Measurements from ENCODE around the gene GRIK4.

GRIK4 gene

GRCh38 chr11:120550007-120550406 lies 38.5 kb downstream of the GRIK4 start:
- Histone ChIP-seq H3K4me1 (ENCODE audit: control insufficient read depth, insufficient read depth, low read length) (peaks cover 43% of the 10 kb centered on the region), H3K9me3 (ENCODE audit: control insufficient read depth, insufficient read depth, low read depth, low read length) (no peaks in the 10 kb centered on the region), H3K4me3 (ENCODE audit: low read depth, low read length) (no peak overlapping the region), H3K27me3 (ENCODE audit: control insufficient read depth, insufficient read depth, low read length) (no peaks in the 10 kb centered on the region; the same call in 1 of the 2 replicates), H3K27ac (ENCODE audit: low read depth, low read length) (no peak overlapping the region), H3K9ac (ENCODE audit: low read length) (no peak overlapping the region), H3K36me3 (ENCODE audit: control insufficient read depth, insufficient read depth, low read length) (no peaks in the 10 kb centered on the region)

DNA sequence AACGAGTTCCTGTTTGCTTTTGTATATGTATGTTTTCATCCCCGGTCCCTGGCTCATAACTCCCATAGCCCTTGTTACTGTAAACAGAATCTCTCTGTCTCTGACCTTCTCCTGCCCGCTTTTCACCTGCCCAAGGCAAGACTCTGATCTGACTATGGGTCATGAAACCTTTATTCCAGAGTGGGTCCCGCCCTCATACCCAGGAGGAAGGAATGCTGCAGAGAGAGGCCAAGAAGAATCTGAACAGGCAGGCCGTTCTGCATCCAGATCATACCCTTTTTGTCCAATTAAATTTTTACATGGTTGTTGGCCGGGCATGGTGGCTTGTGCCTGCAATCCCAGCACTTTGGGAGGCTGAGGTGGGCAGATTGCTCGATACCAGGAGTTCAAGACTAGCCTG lies 39.6 kb downstream of the GRIK4 start:
- Histone ChIP-seq H3K4me1 (ENCODE audit: control insufficient read depth, insufficient read depth, low read length) (peaks cover 53% of the 10 kb centered on the region), H3K27me3 (ENCODE audit: control insufficient read depth, insufficient read depth, low read length) (peaks cover 6% of the 10 kb centered on the region), H3K27ac (ENCODE audit: low read depth, low read length) (no peak overlapping the region), H3K4me3 (ENCODE audit: low read depth, low read length) (no peak overlapping the region), H3K9ac (ENCODE audit: low read length) (no peak overlapping the region), H3K9me3 (ENCODE audit: control insufficient read depth, insufficient read depth, low read depth, low read length) (no peaks in the 10 kb centered on the region), H3K36me3 (ENCODE audit: control insufficient read depth, insufficient read depth, low read length) (no peaks in the 10 kb centered on the region)

DNA sequence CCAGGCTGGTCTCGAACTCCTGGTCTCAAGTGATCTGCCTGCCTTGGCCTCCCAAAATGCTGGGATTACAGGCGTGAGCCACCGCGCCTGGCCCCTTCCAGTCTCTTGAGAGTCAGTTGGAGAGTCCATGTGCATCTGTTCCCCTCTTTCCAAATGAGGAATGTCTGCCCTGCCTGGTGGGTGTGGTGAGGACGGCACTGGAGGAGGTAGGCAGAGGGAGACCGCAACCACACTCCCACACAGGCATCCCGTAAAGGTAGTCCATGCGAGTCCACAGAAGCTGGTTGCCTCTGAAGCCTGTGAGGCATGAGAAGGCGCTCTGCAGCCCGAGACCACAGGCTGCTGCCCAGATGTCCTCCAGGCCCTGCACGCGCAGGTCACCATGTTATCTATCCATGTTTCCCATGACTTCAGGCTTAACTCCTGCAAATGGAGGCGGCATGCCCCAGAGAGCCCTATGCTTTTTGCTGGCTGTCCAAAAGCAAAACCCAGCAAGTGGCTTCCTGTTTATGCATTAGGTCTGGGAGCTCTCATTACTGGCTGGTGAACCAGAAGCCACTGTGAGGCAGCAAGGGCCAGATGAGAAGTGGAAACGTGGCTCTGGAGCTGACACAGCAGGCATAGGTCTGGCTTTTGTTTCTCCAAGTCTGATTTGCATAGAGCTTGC lies 43.4 kb downstream of the GRIK4 start:
- Histone ChIP-seq H3K36me3 (ENCODE audit: control insufficient read depth, insufficient read depth, low read length) (no peaks in the 10 kb centered on the region), H3K9ac (ENCODE audit: low read length) (no peak overlapping the region), H3K4me3 (ENCODE audit: low read depth, low read length) (no peak overlapping the region), H3K27me3 (ENCODE audit: control insufficient read depth, insufficient read depth, low read length) (peaks cover 15% of the 10 kb centered on the region), H3K27ac (ENCODE audit: low read depth, low read length) (no peak overlapping the region), H3K4me1 (ENCODE audit: control insufficient read depth, insufficient read depth, low read length) (peaks cover 35% of the 10 kb centered on the region), H3K9me3 (ENCODE audit: control insufficient read depth, insufficient read depth, low read depth, low read length) (no peaks in the 10 kb centered on the region)

- peaks cover 34% of the 10 kb centered on the region for H3K4me1 ChIP-seq (ENCODE audit: control insufficient read depth, insufficient read depth, low read length)
- H3K36me3 ChIP-seq (ENCODE audit: control insufficient read depth, insufficient read depth, low read length) = no peaks in the 10 kb centered on the region
- H3K9me3 ChIP-seq (ENCODE audit: control insufficient read depth, insufficient read depth, low read depth, low read length) = no peaks in the 10 kb centered on the region
- H3K27ac ChIP-seq (ENCODE audit: low read depth, low read length) = no peak overlapping the region
- H3K9ac ChIP-seq (ENCODE audit: low read length) = no peak overlapping the region
- H3K27me3 ChIP-seq (ENCODE audit: control insufficient read depth, insufficient read depth, low read length) = peaks cover 15% of the 10 kb centered on the region
- H3K4me3 ChIP-seq (ENCODE audit: low read depth, low read length) = no peak overlapping the region
Observed at GRCh38 chr11:120555433-120555773, 43.9 kb downstream of the GRIK4 start.

- H3K9ac ChIP-seq (ENCODE audit: low read length) = no peak overlapping the region
- H3K4me1 ChIP-seq (ENCODE audit: control insufficient read depth, insufficient read depth, low read length) = peaks cover 39% of the 10 kb centered on the region
- no peak overlapping the region for H3K27ac ChIP-seq (ENCODE audit: low read depth, low read length)
- H3K27me3 ChIP-seq (ENCODE audit: control insufficient read depth, insufficient read depth, low read length) = peaks cover 21% of the 10 kb centered on the region
- no peak overlapping the region for H3K4me3 ChIP-seq (ENCODE audit: low read depth, low read length)
- no peaks in the 10 kb centered on the region for H3K36me3 ChIP-seq (ENCODE audit: control insufficient read depth, insufficient read depth, low read length)
- H3K9me3 ChIP-seq (ENCODE audit: control insufficient read depth, insufficient read depth, low read depth, low read length) = no peaks in the 10 kb centered on the region
Observed at GRCh38 chr11:120556797-120557196, 45.2 kb downstream of the GRIK4 start.

DNA sequence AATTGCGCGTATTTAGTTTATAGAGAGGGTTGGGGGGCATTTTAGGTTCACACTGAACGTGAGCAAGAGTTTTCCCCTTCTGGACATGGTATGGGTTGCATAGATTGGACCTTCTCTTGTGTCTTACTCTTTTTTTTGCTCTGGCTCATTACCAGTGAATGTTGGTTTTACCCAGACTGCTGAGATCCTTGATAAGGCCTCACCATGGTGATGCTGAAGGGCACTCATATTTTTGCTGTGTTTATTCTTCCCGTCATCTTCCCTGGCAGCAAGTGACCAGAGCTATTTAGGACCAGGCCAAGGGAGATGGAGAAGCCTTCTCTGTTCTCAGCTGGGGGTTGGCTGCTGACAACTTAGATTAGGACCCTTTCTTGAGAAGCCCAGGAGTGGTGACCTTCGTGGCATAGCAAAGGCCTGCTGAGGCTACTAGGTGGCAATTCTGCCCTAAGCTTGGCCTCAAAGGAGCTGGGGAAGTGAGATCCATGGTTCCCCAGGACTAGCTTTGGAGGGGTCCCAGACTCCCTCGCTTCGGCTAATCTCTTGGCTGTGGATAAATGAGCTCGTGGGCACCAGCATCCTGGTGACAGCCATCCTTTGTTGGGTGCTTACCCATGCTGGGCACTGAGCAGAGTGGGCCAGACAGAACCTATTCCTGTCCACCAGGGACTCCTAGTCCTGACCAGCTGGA lies 47.3 kb downstream of the GRIK4 start:
- H3K27ac ChIP-seq (ENCODE audit: low read depth, low read length) = no peak overlapping the region
- H3K27me3 ChIP-seq (ENCODE audit: control insufficient read depth, insufficient read depth, low read length) = peaks cover 42% of the 10 kb centered on the region
- H3K4me1 ChIP-seq (ENCODE audit: control insufficient read depth, insufficient read depth, low read length) = peaks cover 45% of the 10 kb centered on the region
- no peak overlapping the region for H3K4me3 ChIP-seq (ENCODE audit: low read depth, low read length)
- H3K9me3 ChIP-seq (ENCODE audit: control insufficient read depth, insufficient read depth, low read depth, low read length) = no peaks in the 10 kb centered on the region
- H3K9ac ChIP-seq (ENCODE audit: low read length) = no peak overlapping the region
- no peaks in the 10 kb centered on the region for H3K36me3 ChIP-seq (ENCODE audit: control insufficient read depth, insufficient read depth, low read length)

DNA sequence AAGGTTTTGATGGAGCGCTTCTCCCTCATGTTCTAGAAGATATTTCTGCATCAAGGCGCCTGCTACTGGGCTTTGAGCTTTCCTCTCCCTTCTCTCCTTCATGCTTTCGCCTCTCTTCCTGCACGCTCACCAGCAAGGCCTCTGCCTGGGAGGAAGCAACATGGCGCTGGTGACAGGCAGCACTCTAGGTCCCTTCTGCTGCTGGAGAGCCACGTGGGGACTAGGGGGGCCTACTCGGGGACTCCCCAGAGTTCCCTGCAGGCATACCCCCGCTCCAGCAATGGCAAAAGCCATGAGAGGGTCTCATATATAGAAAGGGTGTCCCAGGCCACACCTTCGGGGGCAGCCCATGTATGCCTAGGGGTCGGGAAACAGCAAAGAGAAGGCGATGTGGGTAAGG lies 49.7 kb downstream of the GRIK4 start:
- H3K36me3 ChIP-seq (ENCODE audit: control insufficient read depth, insufficient read depth, low read length) = no peaks in the 10 kb centered on the region

GRCh38 chr11:120562806-120563425 lies 51.4 kb downstream of the GRIK4 start:
- no peaks in the 10 kb centered on the region for H3K36me3 ChIP-seq (ENCODE audit: control insufficient read depth, insufficient read depth, low read length)
- H3K27ac ChIP-seq (ENCODE audit: low read depth, low read length) = no peak overlapping the region
- peaks cover 52% of the 10 kb centered on the region for H3K27me3 ChIP-seq (ENCODE audit: control insufficient read depth, insufficient read depth, low read length)
- H3K4me3 ChIP-seq (ENCODE audit: low read depth, low read length) = peak overlapping the region; percentile 68
- H3K4me1 ChIP-seq (ENCODE audit: control insufficient read depth, insufficient read depth, low read length) = peaks cover 34% of the 10 kb centered on the region
- H3K9me3 ChIP-seq (ENCODE audit: control insufficient read depth, insufficient read depth, low read depth, low read length) = no peaks in the 10 kb centered on the region
- no peak overlapping the region for H3K9ac ChIP-seq (ENCODE audit: low read length)

More for the DNA sequence above, 49.7 kb downstream of the GRIK4 start:
- H3K9ac ChIP-seq (ENCODE audit: low read length) = no peak overlapping the region
- no peak overlapping the region for H3K4me3 ChIP-seq (ENCODE audit: low read depth, low read length)
- no peak overlapping the region for H3K27ac ChIP-seq (ENCODE audit: low read depth, low read length)
- peaks cover 44% of the 10 kb centered on the region for H3K4me1 ChIP-seq (ENCODE audit: control insufficient read depth, insufficient read depth, low read length)
- no peaks in the 10 kb centered on the region for H3K9me3 ChIP-seq (ENCODE audit: control insufficient read depth, insufficient read depth, low read depth, low read length)
- peaks cover 59% of the 10 kb centered on the region for H3K27me3 ChIP-seq (ENCODE audit: control insufficient read depth, insufficient read depth, low read length)

DNA sequence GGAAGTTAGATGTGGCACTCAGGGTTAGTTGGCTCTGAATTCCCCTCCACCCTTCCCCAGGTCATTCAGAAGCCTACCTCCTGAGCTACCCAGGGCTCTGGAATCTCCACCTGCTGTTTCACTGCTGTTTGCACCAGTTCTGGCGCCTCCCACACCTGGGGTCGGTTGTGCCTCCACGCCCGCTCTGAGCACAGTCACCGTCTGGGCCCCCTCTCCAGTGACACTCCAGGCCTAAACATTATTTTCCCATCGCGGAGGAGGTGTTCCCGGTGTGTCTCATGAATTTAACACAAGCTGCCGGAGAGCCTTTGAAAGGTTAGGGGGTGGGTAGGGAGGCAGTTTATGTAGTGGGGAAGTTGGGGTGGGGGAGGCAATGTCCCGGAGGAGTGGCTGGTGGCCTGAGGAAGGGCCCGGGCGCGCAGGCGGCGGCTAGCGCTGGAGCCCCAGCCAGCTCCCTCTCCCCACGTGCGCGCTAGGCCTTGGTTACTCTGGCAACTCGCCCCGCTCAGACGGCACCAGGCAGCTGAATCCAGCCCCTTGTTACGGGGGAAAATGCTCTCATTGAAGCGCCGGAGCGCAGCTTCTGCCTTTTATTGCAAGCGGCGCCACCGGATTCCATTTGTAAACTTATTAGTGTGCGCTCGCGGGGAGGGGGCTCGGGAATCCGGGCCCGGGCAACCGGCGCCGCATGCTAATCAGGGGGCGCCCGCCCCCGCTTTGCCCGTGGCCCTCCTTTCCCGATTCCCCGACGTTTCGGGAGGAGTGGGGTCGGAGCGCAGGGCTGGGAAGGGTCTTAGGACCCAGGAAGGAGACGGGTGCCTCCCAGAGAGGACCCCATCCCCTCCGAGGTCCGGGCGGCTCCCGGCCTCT lies 52.4 kb downstream of the GRIK4 start:
- peak overlapping the region; percentile 68 for H3K4me3 ChIP-seq (ENCODE audit: low read depth, low read length)
- H3K27ac ChIP-seq (ENCODE audit: low read depth, low read length) = no peak overlapping the region
- H3K36me3 ChIP-seq (ENCODE audit: control insufficient read depth, insufficient read depth, low read length) = no peaks in the 10 kb centered on the region
- H3K9me3 ChIP-seq (ENCODE audit: control insufficient read depth, insufficient read depth, low read depth, low read length) = no peaks in the 10 kb centered on the region
- peak overlapping the region; percentile 59 for H3K9ac ChIP-seq (ENCODE audit: low read length)
- H3K4me1 ChIP-seq (ENCODE audit: control insufficient read depth, insufficient read depth, low read length) = peaks cover 34% of the 10 kb centered on the region
- peaks cover 52% of the 10 kb centered on the region for H3K27me3 ChIP-seq (ENCODE audit: control insufficient read depth, insufficient read depth, low read length)

DNA sequence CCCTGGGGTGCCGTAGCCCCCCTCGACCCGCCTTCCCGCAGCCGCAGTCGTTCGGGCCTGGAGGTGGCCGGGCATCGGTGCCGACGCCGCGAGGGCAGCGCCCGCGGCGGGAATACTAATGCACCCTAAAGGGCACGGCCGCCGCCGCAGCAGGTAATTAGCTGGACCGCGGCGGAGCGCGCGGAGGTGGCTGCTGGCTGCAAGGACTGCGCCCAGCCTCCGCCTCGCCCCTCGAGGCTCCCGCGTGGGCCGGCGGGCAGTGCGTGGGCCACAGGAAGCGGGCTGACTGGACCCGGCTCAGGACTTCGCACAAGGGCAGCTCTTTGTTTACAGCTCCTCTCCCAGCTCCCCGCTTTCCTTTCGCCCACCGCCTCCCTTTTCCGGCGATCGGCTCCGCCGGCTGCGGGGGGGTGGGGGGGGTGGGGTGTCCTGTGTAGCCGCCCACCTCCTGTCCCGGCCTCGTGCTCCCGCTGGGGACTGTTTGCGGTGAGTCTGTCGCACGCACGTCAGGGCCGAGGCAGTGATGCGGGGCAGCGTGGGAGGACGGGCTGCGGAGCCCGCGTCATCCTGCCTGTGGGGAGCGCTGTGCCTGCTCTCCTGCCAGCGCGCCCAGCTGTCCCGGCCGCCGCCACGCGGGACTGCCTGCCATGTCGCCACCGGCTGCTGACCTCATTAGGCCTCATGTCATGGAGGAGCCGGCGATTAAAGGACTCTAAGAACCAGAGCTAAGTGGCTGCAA lies 53.2 kb downstream of the GRIK4 start:
- Histone ChIP-seq H3K27ac (ENCODE audit: low read depth, low read length) (no peak overlapping the region), H3K4me3 (ENCODE audit: low read depth, low read length) (peak overlapping the region; percentile 68), H3K9me3 (ENCODE audit: control insufficient read depth, insufficient read depth, low read depth, low read length) (no peaks in the 10 kb centered on the region), H3K27me3 (ENCODE audit: control insufficient read depth, insufficient read depth, low read length) (peaks cover 52% of the 10 kb centered on the region), H3K36me3 (ENCODE audit: control insufficient read depth, insufficient read depth, low read length) (no peaks in the 10 kb centered on the region), H3K9ac (ENCODE audit: low read length) (peak overlapping the region; percentile 60), H3K4me1 (ENCODE audit: control insufficient read depth, insufficient read depth, low read length) (peaks cover 37% of the 10 kb centered on the region)
